SK-N-SH treated with all-trans-retinoic acid at 6 μM for 48 hours (cell line): Measurements from ENCODE around the gene SYNDIG1L.

ENCODE experiments used
- ATAC-seq: fragments of 200-7000 bp; cut with Tn5 transposase; 3 replicates; pipeline ENCODE4 v1.9.1; 2020; ENCODE audit warnings: mild to moderate bottlenecking, moderate library complexity
- ARNTL ChIP-seq: fragments of 450-650 bp; formaldehyde crosslinking; IDR thresholded peaks from 2 replicates; pipeline ENCODE4 v1.5.0; 2020; ENCODE audit warnings: low read depth, mild to moderate bottlenecking, moderate library complexity, borderline replicate concordance
- BACH2 ChIP-seq: fragments of 250-450 bp; sonication (Bioruptor Pico); IDR thresholded peaks from 2 replicates; pipeline ENCODE4 v1.9.0; 2021; ENCODE audit warnings: mild to moderate bottlenecking, borderline replicate concordance
- CSDC2 ChIP-seq: fragments of 250-450 bp; sonication (Bioruptor Pico); IDR thresholded peaks from 2 replicates; pipeline ENCODE4 v1.5.0; 2020; ENCODE audit warnings: mild to moderate bottlenecking, moderate library complexity
- ESRRG ChIP-seq: fragments of 250-450 bp; sonication (Bioruptor Pico); IDR thresholded peaks from 2 replicates; pipeline ENCODE4 v1.6.1; 2021; ENCODE audit warnings: mild to moderate bottlenecking
- GLIS3 ChIP-seq: fragments of 250-450 bp; sonication (Bioruptor Pico); IDR thresholded peaks from 2 replicates; pipeline ENCODE4 v1.5.0; 2020; ENCODE audit warnings: mild to moderate bottlenecking, moderate library complexity
- ISL1 ChIP-seq: fragments of 250-450 bp; sonication (Bioruptor Pico); IDR thresholded peaks from 2 replicates; pipeline ENCODE4 v2.1.2; 2022; ENCODE audit warnings: mild to moderate bottlenecking, moderate library complexity
- OSR1 ChIP-seq: fragments of 250-450 bp; sonication (Bioruptor Pico); IDR thresholded peaks from 2 replicates; pipeline ENCODE4 v1.8.0; 2022; ENCODE audit warnings: moderate library complexity, mild to moderate bottlenecking, inconsistent platforms
- PPARA ChIP-seq: fragments of 250-450 bp; sonication (Bioruptor Pico); IDR thresholded peaks from 2 replicates; pipeline ENCODE4 v1.5.0; 2020; ENCODE audit warnings: mild to moderate bottlenecking, borderline replicate concordance
- RARB ChIP-seq: fragments of 250-450 bp; sonication (Bioruptor Pico); IDR thresholded peaks from 2 replicates; pipeline ENCODE4 v1.8.0; 2021; ENCODE audit warnings: mild to moderate bottlenecking, moderate library complexity
- SNAI2 ChIP-seq: fragments of 250-450 bp; sonication (Bioruptor Pico); IDR thresholded peaks from 2 replicates; pipeline ENCODE4 v1.5.0; 2020; ENCODE audit warnings: mild to moderate bottlenecking, moderate library complexity
- TCF4 ChIP-seq: fragments of 250-450 bp; sonication (Bioruptor Pico); IDR thresholded peaks from 2 replicates; pipeline ENCODE4 v1.8.0; 2021; ENCODE audit warnings: mild to moderate bottlenecking, moderate library complexity, borderline replicate concordance
- TOX ChIP-seq: fragments of 250-450 bp; sonication (Bioruptor Pico); IDR thresholded peaks from 2 replicates; pipeline ENCODE4 v1.8.0; 2021; ENCODE audit warnings: mild to moderate bottlenecking, moderate library complexity, borderline replicate concordance
- ZC3H10 ChIP-seq: fragments of 250-450 bp; sonication (Bioruptor Pico); IDR thresholded peaks from 2 replicates; pipeline ENCODE4 v1.5.1; 2021; ENCODE audit warnings: mild to moderate bottlenecking, moderate library complexity
- ZFP3 ChIP-seq: fragments of 250-450 bp; sonication (Bioruptor Pico); IDR thresholded peaks from 2 replicates; pipeline ENCODE4 v1.5.0; 2020; ENCODE audit warnings: mild to moderate bottlenecking, moderate library complexity
- ZFP30 ChIP-seq: fragments of 450-650 bp; formaldehyde crosslinking; IDR thresholded peaks from 2 replicates; pipeline ENCODE4 v1.5.0; 2022; ENCODE audit warnings: mild to moderate bottlenecking, moderate library complexity
- ZNF70 ChIP-seq: fragments of 450-650 bp; formaldehyde crosslinking; IDR thresholded peaks from 2 replicates; pipeline ENCODE4 v1.5.0; 2020; ENCODE audit warnings: mild to moderate bottlenecking, moderate library complexity
- ZNF8 ChIP-seq: fragments of 450-650 bp; formaldehyde crosslinking; IDR thresholded peaks from 2 replicates; pipeline ENCODE4 v1.5.0; 2020; ENCODE audit warnings: mild to moderate bottlenecking, moderate library complexity
- TF ChIP-seq, protein P1 (sequence below): fragments of 250-450 bp; sonication (Bioruptor Pico); IDR thresholded peaks from 2 replicates; pipeline ENCODE4 v1.5.1; 2020; ENCODE audit warnings: low read depth, mild to moderate bottlenecking, moderate library complexity
- TF ChIP-seq, protein P2 (sequence below): fragments of 250-450 bp; sonication (Bioruptor Pico); IDR thresholded peaks from 2 replicates; pipeline ENCODE4 v1.5.0; 2020; ENCODE audit warnings: mild to moderate bottlenecking, moderate library complexity
- TF ChIP-seq, protein P3 (sequence below): fragments of 250-450 bp; sonication (Bioruptor Pico); IDR thresholded peaks from 2 replicates; pipeline ENCODE4 v1.8.0; 2020; ENCODE audit warnings: mild to moderate bottlenecking, moderate library complexity, borderline replicate concordance
- TF ChIP-seq, protein P4 (sequence below): fragments of 250-450 bp; sonication (Bioruptor Pico); IDR thresholded peaks from 2 replicates; pipeline ENCODE4 v1.8.0; 2021; ENCODE audit warnings: low read depth, mild to moderate bottlenecking, moderate library complexity, borderline replicate concordance
- TF ChIP-seq, protein P5 (sequence below): fragments of 250-450 bp; sonication (Bioruptor Pico); IDR thresholded peaks from 2 replicates; pipeline ENCODE4 v1.5.1; 2021; ENCODE audit warnings: mild to moderate bottlenecking, moderate library complexity

The SYNDIG1L gene

DNA sequence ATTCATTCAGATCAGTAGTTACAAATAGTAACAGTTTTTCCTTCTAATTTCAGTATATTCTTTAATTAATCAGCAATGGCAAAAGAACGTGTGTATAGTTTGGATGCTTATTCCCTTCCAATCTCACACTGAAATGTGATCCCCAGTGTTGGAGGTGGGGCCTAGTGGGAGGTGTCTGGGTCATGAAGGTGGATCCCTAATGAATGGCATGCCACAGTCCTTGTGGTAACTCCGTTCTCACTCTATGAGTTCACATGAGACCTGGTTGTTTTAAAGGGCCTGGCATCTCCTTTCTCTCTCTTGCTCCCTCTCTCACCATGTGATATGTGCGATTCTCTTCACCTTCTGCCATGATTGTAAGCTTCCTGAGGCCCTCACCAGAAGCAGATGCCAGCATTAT lies 18.9 kb upstream of the SYNDIG1L start (continued):
- TF ChIP-seq, protein P1, sequence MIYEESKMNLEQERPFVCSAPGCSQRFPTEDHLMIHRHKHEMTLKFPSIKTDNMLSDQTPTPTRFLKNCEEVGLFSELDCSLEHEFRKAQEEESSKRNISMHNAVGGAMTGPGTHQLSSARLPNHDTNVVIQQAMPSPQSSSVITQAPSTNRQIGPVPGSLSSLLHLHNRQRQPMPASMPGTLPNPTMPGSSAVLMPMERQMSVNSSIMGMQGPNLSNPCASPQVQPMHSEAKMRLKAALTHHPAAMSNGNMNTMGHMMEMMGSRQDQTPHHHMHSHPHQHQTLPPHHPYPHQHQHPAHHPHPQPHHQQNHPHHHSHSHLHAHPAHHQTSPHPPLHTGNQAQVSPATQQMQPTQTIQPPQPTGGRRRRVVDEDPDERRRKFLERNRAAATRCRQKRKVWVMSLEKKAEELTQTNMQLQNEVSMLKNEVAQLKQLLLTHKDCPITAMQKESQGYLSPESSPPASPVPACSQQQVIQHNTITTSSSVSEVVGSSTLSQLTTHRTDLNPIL = no peak

DNA sequence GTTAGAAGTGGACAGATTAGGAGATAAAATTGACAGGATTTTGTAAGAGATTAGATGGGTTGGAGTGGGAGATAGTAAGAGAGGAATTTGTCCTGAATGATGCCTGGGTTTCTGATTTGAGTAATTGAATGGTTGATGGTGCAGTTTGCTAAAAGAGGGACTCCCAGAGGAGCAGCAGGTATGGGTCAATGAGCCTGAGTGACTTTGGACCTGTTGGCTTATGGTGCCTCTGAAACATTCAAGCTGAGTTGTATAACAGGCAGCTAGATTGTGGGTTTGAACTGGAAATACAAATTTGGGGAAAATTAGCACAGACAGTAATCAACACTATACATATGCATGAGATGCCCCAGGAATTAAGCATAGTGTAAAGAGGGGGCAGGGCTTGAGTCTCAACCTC lies 16.7 kb upstream of the SYNDIG1L start:
- ATAC-seq = no peak
- TF ChIP-seq GLIS3 (CRISPR knock-in tag) (no peak), OSR1 (no peak), BACH2 (no peak), ARNTL (CRISPR knock-in tag) (no peak), ZFP30 (CRISPR knock-in tag) (no peak), ISL1 (no peak), ZNF8 (CRISPR knock-in tag) (no peak), SNAI2 (no peak), ZNF70 (CRISPR knock-in tag) (no peak), RARB (CRISPR knock-in tag) (no peak), ESRRG (CRISPR knock-in tag) (no peak), ZFP3 (CRISPR knock-in tag) (no peak)
- TF ChIP-seq, protein P1 = no peak
- TF ChIP-seq, protein P2, sequence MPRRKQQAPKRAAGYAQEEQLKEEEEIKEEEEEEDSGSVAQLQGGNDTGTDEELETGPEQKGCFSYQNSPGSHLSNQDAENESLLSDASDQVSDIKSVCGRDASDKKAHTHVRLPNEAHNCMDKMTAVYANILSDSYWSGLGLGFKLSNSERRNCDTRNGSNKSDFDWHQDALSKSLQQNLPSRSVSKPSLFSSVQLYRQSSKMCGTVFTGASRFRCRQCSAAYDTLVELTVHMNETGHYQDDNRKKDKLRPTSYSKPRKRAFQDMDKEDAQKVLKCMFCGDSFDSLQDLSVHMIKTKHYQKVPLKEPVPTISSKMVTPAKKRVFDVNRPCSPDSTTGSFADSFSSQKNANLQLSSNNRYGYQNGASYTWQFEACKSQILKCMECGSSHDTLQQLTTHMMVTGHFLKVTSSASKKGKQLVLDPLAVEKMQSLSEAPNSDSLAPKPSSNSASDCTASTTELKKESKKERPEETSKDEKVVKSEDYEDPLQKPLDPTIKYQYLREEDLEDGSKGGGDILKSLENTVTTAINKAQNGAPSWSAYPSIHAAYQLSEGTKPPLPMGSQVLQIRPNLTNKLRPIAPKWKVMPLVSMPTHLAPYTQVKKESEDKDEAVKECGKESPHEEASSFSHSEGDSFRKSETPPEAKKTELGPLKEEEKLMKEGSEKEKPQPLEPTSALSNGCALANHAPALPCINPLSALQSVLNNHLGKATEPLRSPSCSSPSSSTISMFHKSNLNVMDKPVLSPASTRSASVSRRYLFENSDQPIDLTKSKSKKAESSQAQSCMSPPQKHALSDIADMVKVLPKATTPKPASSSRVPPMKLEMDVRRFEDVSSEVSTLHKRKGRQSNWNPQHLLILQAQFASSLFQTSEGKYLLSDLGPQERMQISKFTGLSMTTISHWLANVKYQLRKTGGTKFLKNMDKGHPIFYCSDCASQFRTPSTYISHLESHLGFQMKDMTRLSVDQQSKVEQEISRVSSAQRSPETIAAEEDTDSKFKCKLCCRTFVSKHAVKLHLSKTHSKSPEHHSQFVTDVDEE (CRISPR knock-in tag) = no peak
- TF ChIP-seq, protein P3, sequence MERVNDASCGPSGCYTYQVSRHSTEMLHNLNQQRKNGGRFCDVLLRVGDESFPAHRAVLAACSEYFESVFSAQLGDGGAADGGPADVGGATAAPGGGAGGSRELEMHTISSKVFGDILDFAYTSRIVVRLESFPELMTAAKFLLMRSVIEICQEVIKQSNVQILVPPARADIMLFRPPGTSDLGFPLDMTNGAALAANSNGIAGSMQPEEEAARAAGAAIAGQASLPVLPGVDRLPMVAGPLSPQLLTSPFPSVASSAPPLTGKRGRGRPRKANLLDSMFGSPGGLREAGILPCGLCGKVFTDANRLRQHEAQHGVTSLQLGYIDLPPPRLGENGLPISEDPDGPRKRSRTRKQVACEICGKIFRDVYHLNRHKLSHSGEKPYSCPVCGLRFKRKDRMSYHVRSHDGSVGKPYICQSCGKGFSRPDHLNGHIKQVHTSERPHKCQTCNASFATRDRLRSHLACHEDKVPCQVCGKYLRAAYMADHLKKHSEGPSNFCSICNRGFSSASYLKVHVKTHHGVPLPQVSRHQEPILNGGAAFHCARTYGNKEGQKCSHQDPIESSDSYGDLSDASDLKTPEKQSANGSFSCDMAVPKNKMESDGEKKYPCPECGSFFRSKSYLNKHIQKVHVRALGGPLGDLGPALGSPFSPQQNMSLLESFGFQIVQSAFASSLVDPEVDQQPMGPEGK = no peak

DNA sequence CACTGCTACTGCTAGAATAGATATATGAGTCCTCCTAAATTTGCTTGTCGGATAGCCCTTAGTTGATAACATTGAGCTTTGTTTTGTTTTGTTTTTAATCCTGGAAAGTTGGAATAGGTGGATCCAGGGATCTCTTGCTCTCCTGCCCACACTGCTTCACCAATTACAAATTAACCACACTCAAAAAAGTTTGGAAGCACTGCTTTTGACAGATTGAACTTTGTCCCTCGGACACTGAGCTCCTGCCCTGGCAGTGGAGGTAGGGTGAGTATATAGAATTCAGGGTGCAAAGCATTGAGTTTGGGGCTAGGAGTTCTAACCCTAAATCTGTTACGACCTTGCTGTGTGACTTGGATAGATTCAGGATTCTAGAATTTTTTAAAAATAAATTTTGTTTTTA lies 15.1 kb upstream of the SYNDIG1L start:
- TF ChIP-seq ESRRG (CRISPR knock-in tag) = no peak
- no peak for TF ChIP-seq ISL1
- no peak for TF ChIP-seq TCF4
- no peak for TF ChIP-seq ZFP30 (CRISPR knock-in tag)
- TF ChIP-seq, protein P4, sequence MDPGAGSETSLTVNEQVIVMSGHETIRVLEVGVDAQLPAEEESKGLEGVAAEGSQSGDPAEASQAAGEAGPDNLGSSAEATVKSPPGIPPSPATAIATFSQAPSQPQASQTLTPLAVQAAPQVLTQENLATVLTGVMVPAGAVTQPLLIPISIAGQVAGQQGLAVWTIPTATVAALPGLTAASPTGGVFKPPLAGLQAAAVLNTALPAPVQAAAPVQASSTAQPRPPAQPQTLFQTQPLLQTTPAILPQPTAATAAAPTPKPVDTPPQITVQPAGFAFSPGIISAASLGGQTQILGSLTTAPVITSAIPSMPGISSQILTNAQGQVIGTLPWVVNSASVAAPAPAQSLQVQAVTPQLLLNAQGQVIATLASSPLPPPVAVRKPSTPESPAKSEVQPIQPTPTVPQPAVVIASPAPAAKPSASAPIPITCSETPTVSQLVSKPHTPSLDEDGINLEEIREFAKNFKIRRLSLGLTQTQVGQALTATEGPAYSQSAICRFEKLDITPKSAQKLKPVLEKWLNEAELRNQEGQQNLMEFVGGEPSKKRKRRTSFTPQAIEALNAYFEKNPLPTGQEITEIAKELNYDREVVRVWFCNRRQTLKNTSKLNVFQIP = no peak
- no peak for TF ChIP-seq ZFP3 (CRISPR knock-in tag)
- TF ChIP-seq, protein P3 = no peak
- no peak for TF ChIP-seq ZC3H10 (CRISPR knock-in tag)
- TF ChIP-seq, protein P5, sequence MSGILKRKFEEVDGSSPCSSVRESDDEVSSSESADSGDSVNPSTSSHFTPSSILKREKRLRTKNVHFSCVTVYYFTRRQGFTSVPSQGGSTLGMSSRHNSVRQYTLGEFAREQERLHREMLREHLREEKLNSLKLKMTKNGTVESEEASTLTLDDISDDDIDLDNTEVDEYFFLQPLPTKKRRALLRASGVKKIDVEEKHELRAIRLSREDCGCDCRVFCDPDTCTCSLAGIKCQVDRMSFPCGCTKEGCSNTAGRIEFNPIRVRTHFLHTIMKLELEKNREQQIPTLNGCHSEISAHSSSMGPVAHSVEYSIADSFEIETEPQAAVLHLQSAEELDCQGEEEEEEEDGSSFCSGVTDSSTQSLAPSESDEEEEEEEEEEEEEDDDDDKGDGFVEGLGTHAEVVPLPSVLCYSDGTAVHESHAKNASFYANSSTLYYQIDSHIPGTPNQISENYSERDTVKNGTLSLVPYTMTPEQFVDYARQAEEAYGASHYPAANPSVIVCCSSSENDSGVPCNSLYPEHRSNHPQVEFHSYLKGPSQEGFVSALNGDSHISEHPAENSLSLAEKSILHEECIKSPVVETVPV = no peak
- TF ChIP-seq RARB (CRISPR knock-in tag) = no peak
- TF ChIP-seq CSDC2 (CRISPR knock-in tag) = no peak
- no peak for TF ChIP-seq ZNF8 (CRISPR knock-in tag)
- TF ChIP-seq ARNTL (CRISPR knock-in tag) = no peak
- TF ChIP-seq TOX (CRISPR knock-in tag) = no peak
- TF ChIP-seq SNAI2 = no peak
- TF ChIP-seq PPARA (CRISPR knock-in tag) = no peak
- TF ChIP-seq BACH2 = no peak
- ATAC-seq = no peak
